Right lobe of liver (tissue), 4 donors: Measurements from ENCODE around the gene IGSF9.

Experiments
- CTCF ChIP-seq, 4 donors: fragments of 200-600 bp in 3 of 4; fragments of 450-650 bp in 1 of 4; IDR thresholded peaks; one replicate each; pipeline versions ENCODE4 v1.5.1 to v1.8.0; 2016 to 2022; ENCODE audit warnings: antibody characterized with exemption in 4 of 4, mild to moderate bottlenecking in 2 of 4
- POLR2A ChIP-seq: fragments of 450-650 bp; IDR thresholded peaks from one replicate; pipeline ENCODE4 v1.6.1; 2017; ENCODE audit warnings: antibody characterized with exemption, mild to moderate bottlenecking
- donor health status: DM: no; HTN: no; CAD: no.
- donor health status: DM: no; HTN: no; CAD: no.
- donor health status: DM: no; HTN: yes; CAD: no.

- no peak for TF ChIP-seq CTCF (IDR thresholded peaks at IDR 0.05)
- peak; percentile 72 for TF ChIP-seq POLR2A
These were observed 46.1 kb upstream of the IGSF9 start for GRCh38 chr1:159991513-159991912.
